Skeletal muscle tissue (tissue), 4 donors: ENCODE measurements around the gene ARHGAP1. TPM values are rescaled to one million over a fixed set of nuclear protein-coding genes. Genes with fewer than 3 reads are reported as not detected.

Experiments used
- H3K27ac ChIP-seq: one replicate; pipeline ENCODE4 v1.7.0; 2013; ENCODE audit warnings: mild to moderate bottlenecking, low read depth, low read length, inconsistent platforms
- H3K27me3 ChIP-seq, 3 donors: one replicate each; pipeline ENCODE4 v1.7.0; 2013; ENCODE audit warnings: low read length in 3 of 3; ENCODE audit not compliant: control insufficient read depth in 3 of 3, insufficient read depth in 3 of 3
- H3K36me3 ChIP-seq, 3 donors: one replicate each; pipeline ENCODE4 v1.7.0; 2013; ENCODE audit warnings: low read length in 3 of 3; ENCODE audit not compliant: control insufficient read depth in 3 of 3, insufficient read depth in 3 of 3
- H3K4me1 ChIP-seq, 3 donors: one replicate each; pipeline ENCODE4 v1.7.0; 2013; ENCODE audit warnings: low read length in 3 of 3, mild to moderate bottlenecking in 3 of 3; ENCODE audit not compliant: control insufficient read depth in 3 of 3, insufficient read depth in 3 of 3
- H3K4me3 ChIP-seq, 3 donors: one replicate each; pipeline ENCODE4 v1.7.0; 2013; ENCODE audit warnings: low read length in 3 of 3
- H3K9ac ChIP-seq, 3 donors: one replicate each; pipeline ENCODE4 v1.7.0; 2013; ENCODE audit warnings: low read length in 3 of 3, mild to moderate bottlenecking in 3 of 3, moderate library complexity in 2 of 3, low read depth in 1 of 3
- H3K9me3 ChIP-seq, 3 donors: one replicate each; pipeline ENCODE4 v1.7.0; 2013; ENCODE audit warnings: low read length in 3 of 3; ENCODE audit not compliant: control insufficient read depth in 3 of 3
- total RNA-seq: library from RNA; depleted of rRNA; stranded (reverse); fragments of >200 nt; gene quantifications from one replicate; pipeline ENCODE4 v1.2.3, GENCODE V29; 2014
- donor health status: Osteomylitis.

Gene ARHGAP1
- total RNA-seq, 1 donor from 2014 or later, result 19.8 TPM

- Histone ChIP-seq H3K4me1 (peaks cover 3 to 9% (median 5%) of the 10 kb centered on the region in 3 donors), H3K4me3 (no peak overlapping the region), H3K27ac (peak overlapping the region; percentile 63), H3K27me3 (no peaks in the 10 kb centered on the region), H3K9ac (no peak overlapping the region), H3K36me3 (peaks cover 47 to 74% (median 71%) of the 10 kb centered on the region in 3 donors), H3K9me3 (no peaks in the 10 kb centered on the region)
Observed at GRCh38 chr11:46666516-46666915, 33.9 kb downstream of the ARHGAP1 start.

- Histone ChIP-seq H3K4me1 (peaks cover 3 to 9% (median 5%) of the 10 kb centered on the region in 3 donors), H3K27ac (no peak overlapping the region), H3K9ac (no peak overlapping the region), H3K9me3 (no peaks in the 10 kb centered on the region), H3K4me3 (no peak overlapping the region), H3K36me3 (peaks cover 42 to 66% (median 65%) of the 10 kb centered on the region in 3 donors), H3K27me3 (no peaks in the 10 kb centered on the region)
Observed at GRCh38 chr11:46665356-46665755, 35.1 kb downstream of the ARHGAP1 start.

DNA sequence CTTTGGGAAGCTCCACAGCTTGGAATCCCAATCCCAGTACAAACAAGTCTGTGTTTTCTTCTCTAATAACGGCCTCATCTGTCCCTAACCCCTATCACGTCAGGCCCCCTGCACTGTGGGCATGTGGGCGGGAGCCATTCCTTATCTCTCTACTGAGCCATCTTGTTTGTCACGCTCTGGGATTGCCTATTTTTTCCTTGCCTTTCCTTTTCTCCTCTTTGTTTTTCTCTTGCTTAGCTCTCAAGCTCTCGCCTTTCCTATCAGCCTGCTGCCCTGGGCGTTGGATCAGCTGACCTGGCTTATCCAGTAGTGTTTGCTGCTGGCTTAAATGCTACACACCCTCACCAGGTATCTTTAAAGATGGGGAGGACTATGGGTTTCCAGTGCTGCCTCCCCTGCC, 35.8 kb downstream of the ARHGAP1 start:
- no peaks in the 10 kb centered on the region for H3K27me3 ChIP-seq
- no peak overlapping the region for H3K4me3 ChIP-seq
- H3K4me1 ChIP-seq, result peaks cover 3 to 9% (median 5%) of the 10 kb centered on the region in 3 donors
- no peak overlapping the region for H3K9ac ChIP-seq
- no peaks in the 10 kb centered on the region for H3K9me3 ChIP-seq
- peaks cover 45 to 68% (median 65%) of the 10 kb centered on the region in 3 donors for H3K36me3 ChIP-seq
- peak overlapping the region; percentile 56 for H3K27ac ChIP-seq

DNA sequence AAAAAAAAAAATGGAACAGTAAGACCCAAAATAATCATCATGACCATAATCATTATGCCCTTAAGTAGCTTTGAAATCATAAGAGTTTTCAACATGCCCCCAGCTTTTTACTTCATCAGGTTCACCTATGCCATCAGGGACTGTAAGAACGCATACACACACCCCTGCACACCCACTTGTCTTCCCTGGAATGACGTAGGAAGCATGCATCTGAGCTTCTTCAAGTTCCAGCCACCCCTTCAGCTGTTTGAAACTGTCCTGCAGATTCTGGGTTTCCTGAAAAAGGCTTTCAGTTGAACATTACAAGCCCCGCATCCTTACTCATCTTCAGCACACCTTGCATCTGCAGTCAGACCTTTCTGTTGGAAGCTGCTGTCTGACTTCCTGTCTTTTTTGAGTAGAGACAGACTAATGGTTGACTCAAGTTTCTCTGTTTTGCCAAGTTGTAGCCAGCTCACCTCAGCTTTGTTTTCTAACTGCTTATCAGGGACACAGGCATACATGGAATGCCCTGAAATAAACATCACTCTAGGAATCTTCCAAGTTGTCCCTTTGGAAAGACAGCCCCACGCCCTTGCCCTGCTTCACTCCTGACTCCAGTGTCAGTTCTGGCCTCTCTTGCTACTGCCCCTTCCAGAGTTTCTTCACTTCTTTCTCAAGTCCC, 37.0 kb downstream of the ARHGAP1 start:
- Histone ChIP-seq H3K36me3 (peaks cover 40 to 67% (median 64%) of the 10 kb centered on the region in 3 donors), H3K4me1 (peaks cover 3 to 8% (median 5%) of the 10 kb centered on the region in 3 donors), H3K27ac (peak overlapping the region; percentile 12)

GRCh38 chr11:46662366-46662765, 38.1 kb downstream of the ARHGAP1 start:
- Histone ChIP-seq H3K9ac (no peak overlapping the region), H3K4me3 (no peak overlapping the region), H3K4me1 (peaks cover 3 to 6% (median 5%) of the 10 kb centered on the region in 3 donors), H3K9me3 (no peaks in the 10 kb centered on the region), H3K27ac (no peak overlapping the region), H3K27me3 (no peaks in the 10 kb centered on the region), H3K36me3 (peaks cover 40 to 67% (median 65%) of the 10 kb centered on the region in 3 donors)

More for the DNA sequence above, 37.0 kb downstream of the ARHGAP1 start:
- no peaks in the 10 kb centered on the region for H3K9me3 ChIP-seq
- H3K27me3 ChIP-seq, result no peaks in the 10 kb centered on the region
- no peak overlapping the region for H3K4me3 ChIP-seq
- no peak overlapping the region for H3K9ac ChIP-seq

- Histone ChIP-seq H3K9me3 (no peaks in the 10 kb centered on the region), H3K27me3 (no peaks in the 10 kb centered on the region), H3K27ac (no peak overlapping the region), H3K4me1 (peaks cover 0 to 5% (median 3%) of the 10 kb centered on the region in 3 donors), H3K4me3 (no peak overlapping the region), H3K36me3 (peaks cover 43 to 70% (median 69%) of the 10 kb centered on the region in 3 donors), H3K9ac (no peak overlapping the region)
Observed at GRCh38 chr11:46661836-46662235, 38.6 kb downstream of the ARHGAP1 start.

GRCh38 chr11:46659908-46660307, 40.5 kb downstream of the ARHGAP1 start:
- Histone ChIP-seq H3K9ac (no peak overlapping the region), H3K27me3 (no peaks in the 10 kb centered on the region), H3K4me3 (no peak overlapping the region), H3K36me3 (peaks cover 40 to 69% (median 63%) of the 10 kb centered on the region in 3 donors), H3K4me1 (no peaks in the 10 kb centered on the region), H3K9me3 (no peaks in the 10 kb centered on the region), H3K27ac (no peak overlapping the region)

GRCh38 chr11:46658259-46658658, 42.2 kb downstream of the ARHGAP1 start:
- H3K4me1 ChIP-seq, result no peaks in the 10 kb centered on the region
- no peaks in the 10 kb centered on the region for H3K9me3 ChIP-seq
- peak overlapping the region; percentile 13 for H3K27ac ChIP-seq
- H3K4me3 ChIP-seq, result no peak overlapping the region
- H3K27me3 ChIP-seq, result no peaks in the 10 kb centered on the region
- no peak overlapping the region for H3K9ac ChIP-seq
- peaks cover 29 to 60% (median 54%) of the 10 kb centered on the region in 3 donors for H3K36me3 ChIP-seq

DNA sequence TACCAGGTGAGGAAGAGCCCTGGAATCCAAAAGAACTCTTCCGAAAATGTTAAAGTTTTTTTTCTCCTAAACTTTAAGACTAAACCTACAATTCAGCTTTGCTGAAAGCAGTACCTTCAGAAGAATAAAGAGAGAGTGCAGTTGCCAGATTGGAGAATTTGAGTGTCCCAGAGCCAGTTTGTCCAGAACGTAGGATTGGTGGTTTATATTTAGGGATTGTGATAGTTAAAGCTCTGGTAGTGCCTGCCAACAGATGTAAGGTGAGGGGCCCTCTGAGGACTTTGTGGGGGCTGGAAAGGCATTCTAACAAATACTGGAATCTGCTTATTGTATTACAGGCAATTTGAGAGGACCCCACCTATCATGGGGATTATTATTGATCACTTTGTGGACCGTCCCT, 43.2 kb downstream of the ARHGAP1 start:
- Histone ChIP-seq H3K27me3 (no peaks in the 10 kb centered on the region), H3K9me3 (no peaks in the 10 kb centered on the region), H3K27ac (no peak overlapping the region)

DNA sequence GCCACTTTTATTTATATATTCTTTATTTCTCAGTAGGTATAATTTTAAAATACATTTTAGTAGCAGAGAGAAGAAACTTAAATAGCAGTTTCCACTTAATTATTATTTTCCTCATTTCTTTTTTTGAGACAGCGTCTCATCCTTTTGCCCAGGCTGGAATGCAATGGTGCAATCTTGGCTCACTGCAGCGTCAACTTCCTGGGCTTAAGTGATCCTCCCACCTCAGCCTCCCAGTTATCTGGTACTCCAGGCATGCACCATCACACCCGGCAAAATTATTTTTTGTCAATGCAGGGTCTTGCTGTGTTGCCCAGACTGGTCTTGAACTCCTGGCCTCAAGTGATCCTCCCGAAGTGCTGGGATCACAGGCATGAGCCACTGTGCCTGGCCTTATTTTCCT, 44.8 kb downstream of the ARHGAP1 start:
- Histone ChIP-seq H3K9ac (no peak overlapping the region), H3K27ac (no peak overlapping the region), H3K4me1 (no peaks in the 10 kb centered on the region), H3K9me3 (no peaks in the 10 kb centered on the region), H3K36me3 (peaks cover 35 to 67% (median 66%) of the 10 kb centered on the region in 3 donors), H3K4me3 (no peak overlapping the region), H3K27me3 (no peaks in the 10 kb centered on the region)

More for the DNA sequence above, 43.2 kb downstream of the ARHGAP1 start:
- H3K4me3 ChIP-seq, result no peak overlapping the region
- no peak overlapping the region for H3K9ac ChIP-seq
- H3K4me1 ChIP-seq, result no peaks in the 10 kb centered on the region
- peaks cover 26 to 57% (median 57%) of the 10 kb centered on the region in 3 donors for H3K36me3 ChIP-seq
